NCI-H2029 (cell line): ENCODE data around the gene ZNHIT1.

Source experiments
- DNase-seq: peaks from one replicate; lab custom pipeline; 2025; lab: John Stamatoyannopoulos, UW

ZNHIT1 gene

DNA sequence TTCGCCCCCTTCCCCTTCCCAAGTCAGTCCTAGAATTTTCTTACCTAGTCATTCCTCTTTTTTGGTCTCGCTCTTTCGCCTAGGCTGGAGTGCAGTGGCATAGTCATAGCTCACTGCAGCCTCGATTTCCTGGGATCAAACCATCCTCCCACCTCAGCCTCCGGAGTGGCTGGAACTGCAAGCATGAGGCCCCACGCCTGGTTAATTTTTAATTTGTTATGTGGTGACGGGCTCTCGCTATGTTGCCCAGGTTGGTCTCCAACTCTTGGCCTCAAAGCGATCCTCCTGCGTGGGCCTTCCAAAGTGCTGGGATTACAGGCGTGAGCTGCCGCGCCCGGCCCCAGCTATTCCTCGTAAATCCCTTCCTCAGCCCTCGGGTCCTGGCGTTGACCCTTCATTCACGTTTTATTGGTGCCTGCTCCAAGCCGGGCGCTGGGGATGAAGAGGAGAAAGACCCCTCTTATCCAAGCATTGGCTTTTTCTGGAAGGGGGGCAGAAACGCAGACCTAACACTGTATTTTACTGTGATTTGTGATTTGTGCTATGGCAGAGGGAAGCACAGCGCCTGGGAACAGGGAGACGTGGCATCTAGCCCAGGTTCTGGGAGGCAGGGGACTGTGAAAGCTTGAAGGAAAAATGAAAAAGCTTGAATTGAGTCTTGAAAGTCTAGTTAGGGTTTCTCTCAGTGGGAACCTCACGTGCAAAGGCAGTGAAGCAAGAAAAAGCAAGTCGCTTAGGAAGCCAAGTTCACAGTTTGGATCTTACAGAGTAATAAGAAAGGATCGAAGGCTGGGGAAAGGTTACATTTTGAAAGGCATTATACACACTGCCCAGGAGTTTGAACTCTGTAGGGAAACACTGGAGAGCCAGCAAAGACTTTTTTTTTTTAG, 516 bp downstream of the ZNHIT1 start:
- DNase-seq, result no peak

- DNase-seq, result no peak
Observed at GRCh38 chr7:101220295-101220694, 2.3 kb downstream of the ZNHIT1 start.

GRCh38 chr7:101222275-101222830, 4.4 kb downstream of the ZNHIT1 start:
- DNase-seq, result no peak

DNA sequence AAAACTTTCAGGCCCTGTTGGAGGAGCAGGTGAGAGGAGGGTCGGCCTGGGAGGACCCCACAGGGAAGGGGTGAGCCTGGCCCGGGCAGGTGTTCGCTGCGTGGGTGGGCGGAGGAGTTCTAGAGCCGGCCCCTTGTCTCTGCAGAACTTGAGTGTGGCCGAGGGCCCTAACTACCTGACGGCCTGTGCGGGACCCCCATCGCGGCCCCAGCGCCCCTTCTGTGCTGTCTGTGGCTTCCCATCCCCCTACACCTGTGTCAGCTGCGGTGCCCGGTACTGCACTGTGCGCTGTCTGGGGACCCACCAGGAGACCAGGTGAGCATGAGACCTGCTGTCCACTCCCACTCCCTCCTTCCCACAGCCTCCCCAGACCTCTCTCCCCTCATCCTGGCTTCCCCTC, 5.6 kb downstream of the ZNHIT1 start:
- no peak for DNase-seq

- DNase-seq, result no peak
Observed at GRCh38 chr7:101225650-101226049, 7.7 kb downstream of the ZNHIT1 start.

- DNase-seq, result no peak
Observed at GRCh38 chr7:101226721-101227120, 8.8 kb downstream of the ZNHIT1 start.

DNA sequence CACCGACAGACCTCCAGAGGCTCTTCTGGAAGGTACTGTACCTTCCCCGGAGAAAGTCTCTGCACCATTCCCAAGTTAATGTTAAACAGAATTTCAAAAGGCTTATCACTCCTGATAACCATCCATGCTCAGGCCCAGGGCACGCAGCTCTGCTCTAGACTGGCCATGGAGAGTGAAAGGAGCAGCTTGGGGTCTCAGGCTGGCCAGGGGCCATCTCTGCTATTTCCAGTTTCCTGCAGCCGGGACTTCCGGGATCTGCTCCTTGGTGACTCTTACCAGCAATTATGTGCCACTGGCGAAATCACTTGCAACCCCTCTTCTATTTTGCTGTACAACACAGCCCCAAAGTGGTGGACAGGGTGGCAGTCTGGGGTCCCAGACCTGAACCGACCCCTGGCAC, 13.7 kb downstream of the ZNHIT1 start:
- DNase-seq, result no peak

DNA sequence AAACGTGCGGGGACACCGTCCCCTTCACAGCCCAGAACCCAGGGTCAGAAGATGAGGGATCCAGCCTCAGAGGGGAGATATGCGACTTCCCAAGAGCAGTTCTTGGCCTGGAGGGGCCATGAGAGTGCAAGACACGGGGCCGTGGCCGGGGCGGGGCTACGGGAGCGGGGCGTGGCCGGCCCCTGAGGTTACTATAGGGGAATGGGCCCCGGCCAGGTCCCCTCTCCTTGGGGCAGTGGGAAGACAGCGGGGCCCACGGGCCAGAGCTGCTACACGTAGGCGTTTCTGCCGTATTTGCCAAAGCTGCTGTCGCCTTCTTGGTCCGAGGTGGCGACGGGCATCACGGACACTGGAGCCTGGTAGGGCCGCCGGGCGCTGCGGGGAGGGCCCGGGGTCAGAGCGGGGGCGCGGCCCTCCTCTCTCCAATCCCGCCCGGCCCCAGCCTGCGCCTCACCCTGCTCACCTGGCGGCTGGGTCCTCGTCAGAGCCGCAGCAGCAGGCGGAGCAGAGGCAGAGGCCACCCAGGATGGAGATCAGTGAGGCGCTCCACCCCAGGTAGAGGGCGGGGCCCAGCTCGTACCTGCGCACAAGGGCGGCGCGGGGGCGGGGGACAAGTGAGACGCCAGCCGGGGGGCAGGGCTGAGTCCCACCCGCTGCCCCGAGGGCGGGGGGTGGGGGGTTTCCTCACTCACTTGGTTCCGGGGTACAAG, 14.3 kb downstream of the ZNHIT1 start:
- DNase-seq, result peak; percentile 27

DNA sequence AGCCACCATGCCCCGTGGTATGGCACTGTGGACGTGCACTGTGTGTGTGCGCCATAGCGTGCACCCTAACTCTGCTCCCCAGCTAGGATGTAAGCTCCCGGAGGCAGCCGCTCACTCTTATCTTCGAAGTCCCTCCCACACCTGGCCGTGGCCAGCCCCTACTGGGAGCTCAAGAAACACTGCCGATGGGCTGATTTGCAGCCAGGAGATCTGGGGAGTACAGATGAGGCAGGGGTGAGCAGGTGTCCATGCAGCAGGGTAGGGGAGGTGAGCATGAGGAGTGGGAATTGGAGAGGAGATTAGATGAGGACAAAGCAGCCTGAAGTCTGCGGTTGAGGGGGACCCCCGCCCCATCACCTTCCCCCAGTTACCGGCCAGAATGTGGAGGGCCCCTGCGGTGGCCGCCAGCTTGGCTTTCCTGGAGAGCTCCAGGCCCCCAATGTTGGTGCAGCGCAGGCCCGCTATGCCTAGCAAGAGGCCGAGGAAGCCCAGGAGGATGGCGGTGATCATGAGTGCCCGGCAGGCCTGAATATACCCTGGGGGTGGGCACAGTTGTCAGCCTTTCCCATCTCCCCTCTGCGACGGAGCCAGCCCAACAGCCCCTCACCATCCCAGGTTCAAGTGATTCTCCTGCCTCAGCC, 16.1 kb downstream of the ZNHIT1 start:
- DNase-seq, result no peak

DNA sequence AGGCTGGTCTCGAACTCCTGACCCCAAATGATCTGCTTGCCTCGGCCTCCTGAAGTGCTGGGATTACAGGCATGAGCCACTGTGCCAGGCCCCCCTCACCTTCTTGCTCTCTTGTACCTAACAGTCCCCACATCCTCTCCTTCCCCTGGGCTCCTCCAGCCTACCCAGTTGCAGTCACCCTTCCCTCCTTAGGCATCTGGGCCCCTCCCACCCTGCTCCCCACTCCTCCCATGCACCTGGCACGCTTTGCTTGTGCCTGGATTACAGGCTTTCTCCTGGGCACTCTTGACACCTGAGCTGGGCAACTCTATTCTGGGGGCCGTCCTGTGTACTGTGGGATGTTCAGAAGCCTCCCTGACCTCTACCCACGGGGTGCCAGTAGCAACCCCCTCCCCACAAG, 16.7 kb downstream of the ZNHIT1 start:
- DNase-seq, result no peak

DNA sequence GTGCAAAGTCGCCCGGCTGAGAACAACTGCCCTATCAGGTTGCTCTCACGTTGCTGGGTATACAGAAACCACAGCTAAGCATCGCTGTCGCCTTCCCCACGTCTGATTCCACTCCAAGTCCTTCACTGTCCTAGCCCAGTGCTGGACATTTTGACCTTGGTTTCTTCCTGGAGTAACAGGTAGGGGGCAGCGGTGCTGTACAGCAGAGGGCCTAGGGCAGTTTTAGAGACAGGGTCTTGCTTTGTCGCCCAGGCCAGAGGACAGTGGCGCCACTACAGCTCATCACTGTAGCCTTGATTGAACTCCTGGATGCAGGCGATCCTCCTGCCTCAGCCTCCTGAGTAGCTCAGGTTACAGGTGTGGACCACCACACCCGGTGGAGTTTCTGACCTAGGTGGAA, 17.1 kb downstream of the ZNHIT1 start:
- DNase-seq, result no peak

- DNase-seq, result no peak
Observed at GRCh38 chr7:101235522-101235921, 17.6 kb downstream of the ZNHIT1 start.

DNA sequence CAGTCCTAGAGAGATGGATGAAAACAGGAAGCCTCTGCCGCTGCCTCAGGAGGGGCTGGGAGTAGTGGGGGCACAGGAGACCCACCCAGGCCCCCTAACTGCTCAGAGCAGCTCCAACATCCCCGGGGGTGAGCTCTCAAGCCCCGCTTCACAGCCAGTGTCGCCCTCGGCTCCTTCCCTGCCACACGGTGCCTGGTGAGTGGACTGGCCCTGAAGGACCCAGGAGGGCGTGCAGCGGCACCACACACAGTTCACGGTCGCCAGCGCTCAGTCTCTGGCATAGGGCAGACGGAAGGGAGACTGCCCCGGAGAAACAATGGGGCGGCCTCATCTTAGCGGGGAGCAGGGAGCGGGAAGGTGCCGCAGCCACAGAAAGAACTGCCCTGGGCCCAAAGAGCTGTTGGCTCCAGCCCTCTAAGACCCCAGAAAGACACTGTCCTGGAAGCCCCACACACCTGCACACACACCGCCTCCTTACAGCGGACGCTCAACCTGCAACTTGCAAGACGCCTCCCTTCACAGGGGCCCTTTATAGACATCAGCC, 18.4 kb downstream of the ZNHIT1 start:
- DNase-seq, result no peak

- DNase-seq, result no peak
Observed at GRCh38 chr7:101237206-101238067, 19.5 kb downstream of the ZNHIT1 start, which contains the start of gene CLDN15. CLDN15 (minus strand) TSS chr7:101237802; CDS start chr7:101237581, 221 bp downstream.

GRCh38 chr7:101238226-101239182, 20.5 kb downstream of the ZNHIT1 start:
- no peak for DNase-seq

DNA sequence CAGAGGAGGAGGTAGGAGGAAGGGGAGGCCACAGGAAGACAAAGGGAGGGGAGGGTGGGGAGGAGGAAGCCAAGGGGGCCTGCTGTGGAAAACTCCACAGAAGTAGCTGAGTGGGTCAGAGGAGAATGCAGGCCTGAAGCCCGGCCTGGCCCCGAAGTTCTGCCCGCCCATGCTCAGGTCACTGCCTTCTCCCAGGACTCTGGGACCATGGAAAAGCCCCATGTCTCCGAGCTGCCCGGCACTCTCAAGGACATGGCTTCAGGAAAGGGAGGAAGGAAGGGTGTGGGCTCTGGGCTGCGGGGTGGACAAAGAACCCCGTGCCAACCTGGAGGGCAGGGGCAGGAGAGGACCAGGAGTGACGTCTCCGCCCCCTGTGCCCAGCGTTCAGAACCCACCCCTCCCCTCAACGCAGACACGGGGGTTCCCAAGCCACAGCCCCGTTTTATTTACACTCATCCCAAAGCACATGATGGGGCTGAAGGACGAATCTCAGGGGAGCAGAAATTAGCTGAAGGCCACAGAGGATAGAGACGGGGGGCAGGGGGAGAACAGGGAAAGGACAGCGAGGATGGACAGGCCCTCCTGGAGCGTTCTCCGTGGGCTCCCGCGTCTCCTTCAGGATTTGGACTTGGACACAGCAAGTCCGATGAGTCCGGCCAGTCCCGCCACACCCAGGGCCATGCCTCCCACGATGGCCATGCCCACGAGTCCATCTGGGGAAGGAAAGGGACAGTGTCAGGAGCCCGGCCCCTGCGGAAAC, 21.4 kb downstream of the ZNHIT1 start:
- no peak for DNase-seq

- DNase-seq, result no peak
Observed at GRCh38 chr7:101239951-101240220, 21.9 kb downstream of the ZNHIT1 start.

DNA sequence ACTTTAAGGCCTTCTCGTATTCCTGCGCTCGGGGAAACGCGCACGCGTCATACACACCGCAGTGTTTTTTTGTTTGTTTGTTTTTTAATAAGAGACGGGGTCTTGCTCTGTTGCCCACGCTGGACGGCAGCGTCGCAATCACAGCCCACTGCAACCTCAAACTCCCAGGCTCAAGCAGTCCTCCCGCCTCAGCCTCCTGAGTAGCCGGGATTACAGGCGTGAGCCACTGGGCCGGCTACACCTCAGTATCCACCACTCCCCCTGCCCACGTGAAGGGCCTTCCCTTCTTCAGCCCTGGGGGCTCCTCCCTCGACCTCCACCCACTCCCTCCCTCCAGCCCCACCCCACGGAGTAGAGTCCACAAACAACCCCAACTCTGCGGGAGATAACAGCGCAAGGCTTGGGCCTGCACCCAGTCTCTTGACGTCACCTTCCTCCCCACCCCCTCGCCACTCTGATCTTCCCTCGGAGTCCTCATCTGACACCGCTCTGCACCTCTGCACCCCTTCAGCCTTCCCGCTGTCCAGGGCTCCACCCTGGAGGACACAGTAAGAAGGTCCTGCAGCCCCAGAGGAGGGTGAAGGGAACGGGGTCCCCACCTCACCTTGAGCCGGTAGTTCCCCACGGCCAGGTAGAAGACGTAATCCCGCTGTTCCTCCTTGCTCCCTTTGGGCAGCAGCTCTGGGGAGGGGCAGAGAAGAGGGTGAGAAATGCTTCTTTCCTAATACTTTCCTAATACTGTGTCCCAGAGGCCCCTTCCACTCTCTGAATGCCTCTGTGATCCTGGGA, 22.5 kb downstream of the ZNHIT1 start:
- no peak for DNase-seq

DNA sequence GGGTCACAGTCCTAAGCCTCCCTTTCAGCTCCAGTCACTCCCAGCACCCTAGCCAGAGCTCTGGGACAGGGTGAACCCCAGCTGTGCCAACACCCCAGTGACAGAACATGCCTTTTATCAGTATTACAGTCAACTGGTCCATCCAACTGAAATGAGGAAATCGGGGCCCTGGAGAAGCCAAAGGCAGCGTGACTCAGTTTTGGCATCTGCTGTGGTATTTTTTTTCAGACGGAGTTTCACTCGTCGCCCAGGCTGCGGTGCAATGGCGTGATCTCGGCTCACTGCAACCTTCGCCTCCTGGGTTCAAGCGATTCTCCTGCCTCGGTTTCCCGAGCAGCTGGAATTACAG, 23.0 kb downstream of the ZNHIT1 start:
- DNase-seq, result no peak
